Measurements from ENCODE around the gene GDI1. TPM values are rescaled to one million over a fixed set of nuclear protein-coding genes. Genes with fewer than 3 reads are reported as not detected.

GDI1 gene
- total and polyA plus RNA-seq, 2 of the 8 experiments (the other 6 are each of a cell fraction or from before 2014, with no cell fraction given) = 83.1 to 136 TPM

GRCh38 chrX:154477891-154478477 lies 41.0 kb downstream of the GDI1 start:
- H3K79me2 ChIP-seq (ENCODE audit: control insufficient read depth in 1 of 2, insufficient read depth in 2 of 2, low read length in 2 of 2) = no peaks in the 10 kb centered on the region
- no peak overlapping the region for H4K91ac ChIP-seq (replicated peaks; ENCODE audit: insufficient read length, low read length)
- no peaks in the 10 kb centered on the region; a peak in 1 of 8 replicates for H3K36me3 ChIP-seq (ENCODE audit: control insufficient read depth in 2 of 4, insufficient read depth in 4 of 4, low read length in 3 of 4)
- no peak overlapping the region for H2BK15ac ChIP-seq (ENCODE audit: low read length)
- no peak overlapping the region for H2AK5ac ChIP-seq (ENCODE audit: low read depth, low read length)
- CTCF ChIA-PET (ENCODE audit: partially characterized antibody) = interaction anchor here (0.6 to 1.1 kb wide), 2 partner anchors 69 to 94 kb away, joined by 3 read pairs; no protein-coding TSS in a partner anchor
- H3K14ac ChIP-seq (ENCODE audit: insufficient read length) = no peak overlapping the region
- 69% methylated on average over 19 of the region's 24 CpGs; no CpG with 5 or more reads in 1 of the 2 experiments for WGBS, 2 experiments (ENCODE audit: extremely low coverage in 1 of 2, insufficient coverage in 1 of 2, insufficient read length in 1 of 2, insufficient replicate concordance in 2 of 2, low coverage in 1 of 2, low lambda C conversion rate in 2 of 2, missing lambda C conversion rate in 1 of 2)
- H3K18ac ChIP-seq (ENCODE audit: extremely low read depth, low read length) = no peak overlapping the region; the same call in 1 of the 2 replicates
- no peak overlapping the region for H3K56ac ChIP-seq (replicated peaks; ENCODE audit: insufficient read length, low read depth, low read length)
- H4K20me1 ChIP-seq (replicated peaks in 1 of 2; ENCODE audit: control insufficient read depth in 1 of 2, insufficient read depth in 2 of 2, low read length in 2 of 2) = no peaks in the 10 kb centered on the region
- no peaks in the 10 kb centered on the region for H3K79me1 ChIP-seq (ENCODE audit: low read depth, low read length)
- peak overlapping the region in 1 of 4 experiments; percentile 28; a peak in 1 of 7 replicates for H3K9ac ChIP-seq (replicated peaks in 1 of 4; ENCODE audit: extremely low read depth in 1 of 4, low read depth in 3 of 4, low read length in 3 of 4)
- peak overlapping the region; percentile 45 to 66 (median 55) for H3K4me3 ChIP-seq (ENCODE audit: extremely low read depth in 1 of 4, insufficient read depth in 2 of 4, low read depth in 3 of 4, low read length in 4 of 4)
- no peak overlapping the region for H3K27ac ChIP-seq (ENCODE audit: low read depth, low read length)
- 0 out of 2 replicates have a peak, but pooled peaks cover 3% of the 10 kb centered on the region for H3K23me2 ChIP-seq (ENCODE audit: low read depth, low read length)
- H3K27me3 ChIP-seq (replicated peaks in 1 of 4; ENCODE audit: control insufficient read depth in 3 of 4, extremely low read depth in 1 of 4, insufficient read depth in 3 of 4, low read length in 3 of 4) = no peaks in the 10 kb centered on the region
- H3K4me2 ChIP-seq (ENCODE audit: insufficient read depth in 1 of 2, low read depth in 2 of 2, low read length in 2 of 2) = peak overlapping the region; percentile 66 to 71
- no peak overlapping the region for H3K23ac ChIP-seq (ENCODE audit: insufficient read length)
- no peak overlapping the region for H3K4ac ChIP-seq (replicated peaks; ENCODE audit: insufficient read length, low read depth, low read length)
- H4K8ac ChIP-seq (ENCODE audit: extremely low read depth, insufficient read depth, low read length) = no peak overlapping the region
- no peak for DNase-seq (ENCODE audit: low read depth in 1 of 2, low spot score in 2 of 2)
- peaks cover 0 to 6% (median 0%) of the 10 kb centered on the region in 4 experiments; a peak in 1 of 7 replicates for H3K4me1 ChIP-seq (replicated peaks in 1 of 4; ENCODE audit: control insufficient read depth in 3 of 4, insufficient read depth in 4 of 4, low read length in 3 of 4)
- no peak overlapping the region for H4K5ac ChIP-seq (ENCODE audit: insufficient read length, low read depth, low read length)
- H3K9me3 ChIP-seq (ENCODE audit: insufficient read depth in 2 of 2, low read depth in 1 of 2, low read length in 1 of 2) = no peaks in the 10 kb centered on the region
- H2BK120ac ChIP-seq (replicated peaks; ENCODE audit: low read depth, low read length) = no peak overlapping the region
- H2BK20ac ChIP-seq (ENCODE audit: low read length) = no peak overlapping the region
- H2BK12ac ChIP-seq (ENCODE audit: low read depth, low read length) = no peak overlapping the region
- FAIRE-seq = no peak
- no peak overlapping the region for H2AFZ ChIP-seq (ENCODE audit: low read length)
- H2BK5ac ChIP-seq (ENCODE audit: low read depth, low read length) = no peak overlapping the region
- TF ChIP-seq E2F6 (IDR thresholded peaks at IDR 0.05) = peak; percentile 59; the same call in 1 of the 2 replicates
- no peak for TF ChIP-seq EGR1 (IDR thresholded peaks at IDR 0.05; ENCODE audit: borderline replicate concordance, low read depth, low read length)
- POLR2A ChIA-PET (ENCODE audit: partially characterized antibody) = interaction anchor here (0.7 to 1.9 kb wide), 11 partner anchors 9 to 80 kb away, joined by 3 to 6 read pairs (median 4); partner anchors contain the start of genes FAM50A, PLXNA3 and SLC10A3

Data from H1 (cell line).